NT2/D1 (cell line): Measurements from ENCODE around the gene KRTAP9-1.
"Not testable (repeated sequence)": the region's sequence is repeated elsewhere in the genome, so short reads cannot be mapped to it uniquely, and the experiment has no call there.

Source experiments
- DNase-seq: peaks from one replicate; pipeline ENCODE4 v3.0.0-alpha.2; 2011; ENCODE audit warnings: low read depth, low spot score
- H3K27me3 ChIP-seq: 2 replicates; pipeline ENCODE4 v1.6.0; 2011; ENCODE audit warnings: mild to moderate bottlenecking; ENCODE audit not compliant: insufficient read length, insufficient read depth
- H3K36me3 ChIP-seq: 2 replicates; pipeline ENCODE4 v1.6.1; 2011; ENCODE audit warnings: mild to moderate bottlenecking, low read length, mixed read lengths; ENCODE audit not compliant: insufficient read depth, insufficient read length
- H3K4me1 ChIP-seq: 2 replicates; pipeline ENCODE4 v1.5.1; 2011; ENCODE audit not compliant: insufficient read depth, insufficient read length
- H3K4me3 ChIP-seq: 2 replicates; pipeline ENCODE4 v1.5.1; 2011; ENCODE audit warnings: low read depth; ENCODE audit not compliant: insufficient read length
- H3K9ac ChIP-seq: 2 replicates; pipeline ENCODE4 v1.6.0; 2011; ENCODE audit warnings: low read depth; ENCODE audit not compliant: insufficient read length
- H3K9me3 ChIP-seq: 2 replicates; pipeline ENCODE4 v1.5.1; 2011; ENCODE audit warnings: mild to moderate bottlenecking, low read length; ENCODE audit not compliant: insufficient read depth
- SUZ12 ChIP-seq: IDR thresholded peaks from 2 replicates; pipeline ENCODE4 v1.6.1; 2011; ENCODE audit not compliant: insufficient read length, insufficient read depth; ENCODE audit errors: extremely low read depth
- YY1 ChIP-seq: IDR thresholded peaks from 2 replicates; pipeline ENCODE4 v1.6.1; 2011; ENCODE audit not compliant: insufficient read length, insufficient read depth
- ZNF274 ChIP-seq: IDR thresholded peaks from 2 replicates; pipeline ENCODE4 v1.6.1; 2011; ENCODE audit warnings: mild to moderate bottlenecking, low read depth, low read length

KRTAP9-1 gene, protein sequence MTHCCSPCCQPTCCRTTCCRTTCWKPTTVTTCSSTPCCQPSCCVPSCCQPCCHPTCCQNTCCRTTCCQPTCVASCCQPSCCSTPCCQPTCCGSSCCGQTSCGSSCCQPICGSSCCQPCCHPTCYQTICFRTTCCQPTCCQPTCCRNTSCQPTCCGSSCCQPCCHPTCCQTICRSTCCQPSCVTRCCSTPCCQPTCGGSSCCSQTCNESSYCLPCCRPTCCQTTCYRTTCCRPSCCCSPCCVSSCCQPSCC

DNA sequence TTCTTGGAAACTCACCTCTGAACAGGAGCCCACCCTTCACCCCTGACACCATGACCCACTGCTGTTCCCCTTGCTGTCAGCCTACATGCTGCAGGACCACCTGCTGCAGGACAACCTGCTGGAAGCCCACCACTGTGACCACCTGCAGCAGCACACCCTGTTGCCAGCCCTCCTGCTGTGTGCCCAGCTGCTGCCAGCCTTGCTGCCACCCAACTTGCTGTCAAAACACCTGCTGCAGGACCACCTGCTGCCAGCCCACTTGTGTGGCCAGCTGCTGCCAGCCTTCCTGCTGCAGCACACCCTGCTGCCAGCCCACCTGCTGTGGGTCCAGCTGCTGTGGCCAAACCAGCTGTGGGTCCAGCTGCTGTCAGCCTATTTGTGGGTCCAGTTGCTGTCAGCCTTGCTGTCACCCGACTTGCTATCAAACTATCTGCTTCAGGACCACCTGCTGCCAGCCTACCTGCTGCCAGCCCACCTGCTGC lies at the start of gene KRTAP9-1:
Gene KRTAP9-1, plus strand, starts transcription at position 51 of the 482 bp plus-strand sequence. Its CDS starts 0 bp downstream, at position 51.
- H3K36me3 ChIP-seq, H3K27me3 ChIP-seq, H3K9ac ChIP-seq, H3K9me3 ChIP-seq, H3K4me3 ChIP-seq, H3K4me1 ChIP-seq, DNase-seq: not testable (repeated sequence)

DNA sequence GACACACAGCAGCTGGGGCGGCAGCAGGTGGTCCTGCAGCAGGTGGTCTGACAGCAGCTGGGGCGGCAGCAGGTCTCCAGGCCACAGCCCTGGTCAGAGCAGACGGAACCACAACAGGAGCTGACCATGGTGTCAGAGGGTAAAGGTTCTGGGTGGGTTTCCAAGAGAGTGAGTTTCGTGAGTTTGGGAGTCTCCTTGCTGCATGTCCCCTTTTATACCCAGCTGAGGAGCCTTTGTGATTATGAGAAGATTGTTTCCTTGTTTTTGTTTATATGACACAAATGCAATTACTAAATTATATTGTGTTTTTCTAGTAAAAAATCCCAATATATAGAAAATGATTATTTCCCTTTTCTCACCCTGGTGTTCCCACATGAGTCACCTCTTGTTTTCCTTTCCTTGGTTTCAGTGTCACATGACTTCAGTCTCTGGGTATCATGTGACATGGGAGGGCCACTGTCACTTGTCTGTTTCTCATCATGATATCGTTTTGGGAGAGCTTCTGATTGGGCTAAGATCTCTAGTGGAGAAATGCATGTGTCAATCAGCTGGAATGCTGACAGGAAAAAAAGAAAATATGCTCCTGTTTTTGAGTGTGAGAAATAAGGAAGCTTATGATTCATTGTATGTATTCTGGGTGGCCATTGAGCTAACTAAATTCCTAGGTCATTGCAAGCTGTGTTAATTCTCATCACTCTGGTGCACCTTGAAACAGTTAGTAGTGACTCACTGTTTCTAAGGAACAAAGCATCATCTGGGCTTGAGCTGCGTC lies 49.1 kb upstream of the KRTAP9-1 start, which contains the start of gene KRTAP4-6:
Gene KRTAP4-6, minus strand, starts transcription at position 185 of the 772 bp plus-strand sequence. Its CDS starts 57 bp downstream, at position 128.
- TF ChIP-seq YY1 (no peak), ZNF274 (no peak), SUZ12 (no peak)
- Histone ChIP-seq H3K4me1 (no peaks in the 10 kb centered on the region), H3K9ac (no peak within 1 kb of the TSS), H3K4me3 (no peak within 1 kb of the TSS), H3K27me3 (no peaks in the 10 kb centered on the region), H3K9me3 (peaks cover 21% of the 10 kb centered on the region), H3K36me3 (no peaks in the 10 kb centered on the region)
- DNase-seq = no peak

DNA sequence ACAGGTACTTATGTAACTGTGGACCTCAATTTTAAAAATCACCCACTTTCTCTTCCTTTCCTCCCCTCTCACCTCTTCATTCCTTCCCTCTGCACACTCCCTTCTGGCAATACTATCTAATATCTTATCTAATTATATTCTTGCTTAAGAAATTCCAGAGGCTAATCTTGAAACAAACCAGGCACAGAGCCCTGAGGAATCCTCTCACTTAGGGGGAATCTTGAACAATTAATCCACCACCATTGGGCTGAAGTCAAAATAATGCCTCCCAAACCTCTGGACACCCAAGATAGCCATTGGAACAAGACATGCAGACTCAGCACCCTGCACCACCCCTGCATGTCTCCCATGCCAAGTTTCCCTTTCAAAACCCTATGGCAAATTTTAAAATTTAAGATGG lies 48.3 kb upstream of the KRTAP9-1 start:
- TF ChIP-seq ZNF274 = no peak
- TF ChIP-seq SUZ12 = no peak
- no peak for TF ChIP-seq YY1
- Histone ChIP-seq H3K4me3 (no peak overlapping the region), H3K27me3 (no peaks in the 10 kb centered on the region), H3K9ac (no peak overlapping the region), H3K9me3 (peaks cover 21% of the 10 kb centered on the region), H3K4me1 (no peaks in the 10 kb centered on the region), H3K36me3 (no peaks in the 10 kb centered on the region)
- DNase-seq = no peak

DNA sequence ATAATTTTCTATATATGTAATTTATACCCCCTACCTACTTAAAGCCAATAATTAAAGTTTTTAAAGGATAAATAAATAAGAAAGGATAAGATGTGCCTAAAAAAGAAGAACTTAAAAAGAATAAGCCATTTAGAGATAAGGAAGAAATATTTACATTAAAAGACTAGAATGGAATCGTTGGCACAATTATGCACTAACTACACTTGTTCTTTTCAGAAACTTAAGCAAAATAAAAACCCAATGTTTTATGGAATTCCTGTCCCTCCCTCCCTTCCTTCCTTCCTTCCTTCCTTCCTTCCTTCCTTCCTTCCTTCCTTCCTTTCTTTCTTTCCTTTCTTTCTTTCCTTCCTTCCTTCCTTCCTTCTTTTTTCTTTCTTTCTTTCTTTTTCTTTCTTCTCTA lies 44.8 kb upstream of the KRTAP9-1 start:
- no peak for DNase-seq
- Histone ChIP-seq H3K9me3 (peaks cover 18% of the 10 kb centered on the region), H3K9ac (no peak overlapping the region), H3K4me3 (no peak overlapping the region), H3K4me1 (no peaks in the 10 kb centered on the region), H3K36me3 (no peaks in the 10 kb centered on the region), H3K27me3 (no peaks in the 10 kb centered on the region)
- TF ChIP-seq SUZ12 (no peak), ZNF274 (no peak), YY1 (no peak)

DNA sequence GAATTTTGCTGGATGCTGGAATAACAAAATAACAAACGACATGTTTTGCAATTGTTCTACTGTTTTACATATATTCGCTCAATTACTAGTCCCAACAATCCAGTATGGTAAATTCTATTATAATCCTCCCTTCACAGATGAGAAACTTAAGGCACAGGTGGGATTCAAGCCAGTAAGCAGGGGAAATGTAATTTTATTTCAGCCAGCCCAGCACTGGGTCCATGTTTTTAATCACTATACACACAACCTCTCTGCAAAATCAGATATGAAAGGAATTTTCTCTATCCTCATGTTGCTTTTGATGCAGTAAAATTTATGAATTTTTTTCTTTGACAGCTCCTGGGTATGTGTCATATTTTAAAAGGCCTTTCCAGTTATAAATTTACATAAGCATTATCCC lies 44.4 kb upstream of the KRTAP9-1 start:
- no peaks in the 10 kb centered on the region for H3K4me1 ChIP-seq

DNA sequence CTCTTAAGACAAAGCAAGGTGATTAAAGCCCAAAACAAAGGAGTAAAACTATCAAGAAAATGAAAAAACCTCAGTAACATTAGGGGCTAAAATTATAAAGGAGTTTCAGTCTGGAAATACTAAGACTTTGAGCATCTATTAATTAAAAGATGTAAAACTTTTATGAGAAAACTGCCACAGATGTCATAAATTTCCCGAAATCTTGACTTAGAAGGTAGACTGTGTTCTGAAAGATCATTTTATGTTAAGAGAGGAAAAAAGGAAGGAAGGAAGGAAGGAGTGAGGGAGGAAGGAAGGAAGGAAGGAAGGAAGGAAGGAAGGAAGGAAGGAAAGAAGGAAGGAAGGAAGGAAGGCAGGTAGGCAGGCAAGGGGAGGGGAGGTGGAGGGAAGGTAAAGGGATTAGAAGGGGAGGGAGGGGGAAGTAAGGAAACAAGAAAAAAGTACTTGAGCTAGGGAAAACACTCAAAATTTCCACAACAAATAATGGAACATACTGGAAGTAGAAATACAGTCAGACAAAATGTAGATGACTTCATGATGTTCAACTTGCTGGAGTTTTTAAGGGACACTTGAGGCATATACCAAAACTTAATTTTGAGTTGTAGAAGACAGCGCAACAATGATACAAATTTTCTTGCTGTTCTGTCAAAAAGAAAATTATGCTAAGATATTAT lies 42.0 kb upstream of the KRTAP9-1 start:
- DNase-seq = no peak
- Histone ChIP-seq H3K9me3 (peaks cover 9% of the 10 kb centered on the region; the same call in 1 of the 2 replicates), H3K9ac (no peak overlapping the region), H3K4me3 (no peak overlapping the region), H3K4me1 (no peaks in the 10 kb centered on the region), H3K36me3 (no peaks in the 10 kb centered on the region), H3K27me3 (no peaks in the 10 kb centered on the region)
- TF ChIP-seq YY1 (no peak), ZNF274 (no peak), SUZ12 (no peak)

More for the DNA sequence above, 44.4 kb upstream of the KRTAP9-1 start:
- Histone ChIP-seq H3K4me3 (no peak overlapping the region), H3K36me3 (no peaks in the 10 kb centered on the region), H3K9ac (no peak overlapping the region), H3K9me3 (peaks cover 14% of the 10 kb centered on the region), H3K27me3 (no peaks in the 10 kb centered on the region)
- no peak for DNase-seq
- TF ChIP-seq ZNF274 (no peak), SUZ12 (no peak), YY1 (no peak)

DNA sequence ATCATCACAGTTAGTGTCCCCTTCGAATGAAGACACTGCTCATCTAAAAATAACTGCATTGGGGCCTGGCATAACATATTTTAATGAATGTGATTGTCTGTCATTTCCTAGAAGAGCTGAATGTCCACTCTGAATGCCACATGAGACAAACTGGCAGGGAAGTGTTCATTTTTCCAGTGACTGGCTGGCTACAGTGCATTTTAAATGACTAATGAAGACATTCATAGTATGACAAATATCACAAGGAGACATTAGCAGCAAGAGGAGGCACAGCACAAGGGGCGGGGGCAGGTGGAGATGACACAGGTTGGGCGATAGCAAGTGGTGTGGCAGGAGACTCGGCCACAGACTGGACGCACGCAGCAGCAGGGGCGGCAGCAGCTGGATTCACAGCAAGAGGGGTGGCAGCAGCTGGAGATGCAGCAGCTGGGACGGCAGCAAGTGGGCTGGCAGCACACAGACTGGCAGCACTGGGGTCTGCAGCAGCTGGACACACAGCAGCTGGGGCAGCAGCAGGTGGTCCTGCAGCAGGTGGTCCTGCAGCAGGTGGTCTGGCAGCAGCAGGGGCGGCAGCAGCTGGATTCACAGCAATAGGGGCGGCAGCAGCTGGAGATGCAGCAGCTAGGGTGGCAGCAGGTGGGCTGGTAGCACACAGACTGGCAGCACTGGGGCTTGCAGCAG lies 40.6 kb upstream of the KRTAP9-1 start:
- DNase-seq, H3K4me1 ChIP-seq, H3K9me3 ChIP-seq, H3K36me3 ChIP-seq, H3K4me3 ChIP-seq, H3K9ac ChIP-seq, H3K27me3 ChIP-seq: not testable (repeated sequence)
